Fibroblast of pulmonary artery (primary cell): Measurements from ENCODE around the gene INTS14.

Experiments used
- DNase-seq: peaks from one replicate; pipeline ENCODE4 v3.0.0-alpha.2; 2010; ENCODE audit warnings: low read depth
- H3K4me3 ChIP-seq: replicated peaks from 2 replicates; pipeline ENCODE4 v1.5.1; 2011; ENCODE audit warnings: low read depth, mild to moderate bottlenecking, control low read depth, low read length, moderate library complexity
- CTCF ChIP-seq: IDR thresholded peaks from 2 replicates; pipeline ENCODE4 v1.5.1; 2011; ENCODE audit warnings: mild to moderate bottlenecking, control low read depth, low read length, inconsistent platforms; ENCODE audit errors: missing control alignments

Gene INTS14

GRCh38 chr15:65651831-65652749 lies 41.2 kb upstream of the INTS14 start:
- DNase-seq, result no peak
- H3K4me3 ChIP-seq, result no peak overlapping the region
- no peak for TF ChIP-seq CTCF

GRCh38 chr15:65651042-65651322 lies 40.1 kb upstream of the INTS14 start:
- no peak for TF ChIP-seq CTCF
- DNase-seq, result no peak
- H3K4me3 ChIP-seq, result no peak overlapping the region

GRCh38 chr15:65650312-65651041 lies 39.5 kb upstream of the INTS14 start:
- DNase-seq, result no peak
- no peak for TF ChIP-seq CTCF
- H3K4me3 ChIP-seq, result no peak overlapping the region

GRCh38 chr15:65646486-65646885 lies 35.6 kb upstream of the INTS14 start:
- TF ChIP-seq CTCF, result no peak
- H3K4me3 ChIP-seq, result no peak overlapping the region
- DNase-seq, result peak; percentile 27

- TF ChIP-seq CTCF, result no peak
- DNase-seq, result no peak
- H3K4me3 ChIP-seq, result no peak overlapping the region
Observed at GRCh38 chr15:65645392-65645791, 34.5 kb upstream of the INTS14 start.

- no peak overlapping the region for H3K4me3 ChIP-seq
- TF ChIP-seq CTCF, result no peak
- no peak for DNase-seq
Observed at GRCh38 chr15:65644282-65644681, 33.4 kb upstream of the INTS14 start.

- no peak for DNase-seq
- no peak overlapping the region for H3K4me3 ChIP-seq
- TF ChIP-seq CTCF, result no peak
Observed at GRCh38 chr15:65642594-65642993, 31.7 kb upstream of the INTS14 start.
